Stomach (tissue), 4 donors: ENCODE results near the gene LHX1.

Experiments used
- POLR2A ChIP-seq, 4 donors: fragments of 450-650 bp; IDR thresholded peaks; one replicate each; pipeline ENCODE4 v1.6.1; 2016; ENCODE audit warnings: antibody characterized with exemption in 4 of 4, control low read depth in 2 of 4, mild to moderate bottlenecking in 1 of 4, moderate library complexity in 1 of 4
- TF ChIP-seq, protein P1 (sequence below), 7 experiments: fragments of 450-650 bp in 4 of 7; fragments of 200-600 bp in 3 of 7; sonication (generic) in 3 of 7; IDR thresholded peaks; one replicate each; pipeline ENCODE4 v1.5.1; 2016 to 2019; ENCODE audit warnings: antibody characterized with exemption in 7 of 7, control low read depth in 2 of 7, mild to moderate bottlenecking in 1 of 7

DNA sequence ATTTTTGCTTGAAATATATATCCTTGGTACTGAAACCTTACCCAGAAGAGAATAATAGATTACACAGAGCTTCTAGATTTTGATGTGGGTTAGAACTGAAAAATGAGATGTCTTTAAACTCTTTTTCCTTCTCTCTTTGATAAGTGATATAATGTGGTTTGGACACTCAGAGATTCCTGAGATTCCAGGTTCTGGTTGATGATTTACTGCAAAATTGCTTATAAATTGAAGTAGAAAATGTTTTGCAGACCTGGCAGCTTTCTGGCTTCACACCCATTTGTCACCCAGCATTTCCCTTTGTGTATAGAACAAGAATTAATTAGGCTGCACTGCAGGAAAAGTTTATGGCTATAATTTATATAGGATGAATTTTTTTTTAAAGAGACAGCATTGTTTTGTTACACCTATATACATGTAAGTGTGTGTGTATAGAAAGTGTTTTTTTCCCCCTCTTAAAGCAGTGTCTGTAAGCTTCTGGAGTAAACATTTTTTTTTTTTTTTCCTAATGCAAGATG is 35.0 kb downstream of the LHX1 start:
- TF ChIP-seq, protein P1, sequence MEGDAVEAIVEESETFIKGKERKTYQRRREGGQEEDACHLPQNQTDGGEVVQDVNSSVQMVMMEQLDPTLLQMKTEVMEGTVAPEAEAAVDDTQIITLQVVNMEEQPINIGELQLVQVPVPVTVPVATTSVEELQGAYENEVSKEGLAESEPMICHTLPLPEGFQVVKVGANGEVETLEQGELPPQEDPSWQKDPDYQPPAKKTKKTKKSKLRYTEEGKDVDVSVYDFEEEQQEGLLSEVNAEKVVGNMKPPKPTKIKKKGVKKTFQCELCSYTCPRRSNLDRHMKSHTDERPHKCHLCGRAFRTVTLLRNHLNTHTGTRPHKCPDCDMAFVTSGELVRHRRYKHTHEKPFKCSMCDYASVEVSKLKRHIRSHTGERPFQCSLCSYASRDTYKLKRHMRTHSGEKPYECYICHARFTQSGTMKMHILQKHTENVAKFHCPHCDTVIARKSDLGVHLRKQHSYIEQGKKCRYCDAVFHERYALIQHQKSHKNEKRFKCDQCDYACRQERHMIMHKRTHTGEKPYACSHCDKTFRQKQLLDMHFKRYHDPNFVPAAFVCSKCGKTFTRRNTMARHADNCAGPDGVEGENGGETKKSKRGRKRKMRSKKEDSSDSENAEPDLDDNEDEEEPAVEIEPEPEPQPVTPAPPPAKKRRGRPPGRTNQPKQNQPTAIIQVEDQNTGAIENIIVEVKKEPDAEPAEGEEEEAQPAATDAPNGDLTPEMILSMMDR (IDR thresholded peaks at IDR 0.05) = no peak
- TF ChIP-seq POLR2A (IDR thresholded peaks at IDR 0.05) = no peak
